ENCODE data around the gene PRR35.
"Not testable (repeated sequence)": the region's sequence is repeated elsewhere in the genome, so short reads cannot be mapped to it uniquely, and the experiment has no call there.

PRR35 gene

GRCh38 chr16:595942-596735, 35.9 kb downstream of the PRR35 start:
- no peak for DNase-seq (ENCODE audit: low spot score)

DNA sequence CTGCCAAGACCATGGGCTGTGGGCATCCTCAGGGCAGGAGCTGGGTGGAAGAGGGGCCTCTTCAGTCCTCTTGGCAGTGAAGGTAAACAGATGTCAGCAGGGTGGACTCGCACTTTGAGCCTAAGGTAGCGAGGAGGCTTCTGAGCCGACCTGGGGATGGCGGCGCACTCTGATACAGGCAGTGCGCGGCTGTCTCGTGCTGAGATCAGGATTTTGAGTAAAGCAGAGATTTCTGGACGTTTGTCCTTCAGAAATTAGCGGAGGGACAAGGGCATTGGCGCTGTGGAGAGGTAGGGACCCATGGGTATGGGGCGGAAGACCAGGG, 36.5 kb downstream of the PRR35 start:
- no peak for DNase-seq (ENCODE audit: low spot score)

- not testable (repeated sequence) for DNase-seq (ENCODE audit: low spot score)
Measured at GRCh38 chr16:597655-598054, 37.5 kb downstream of the PRR35 start.

DNA sequence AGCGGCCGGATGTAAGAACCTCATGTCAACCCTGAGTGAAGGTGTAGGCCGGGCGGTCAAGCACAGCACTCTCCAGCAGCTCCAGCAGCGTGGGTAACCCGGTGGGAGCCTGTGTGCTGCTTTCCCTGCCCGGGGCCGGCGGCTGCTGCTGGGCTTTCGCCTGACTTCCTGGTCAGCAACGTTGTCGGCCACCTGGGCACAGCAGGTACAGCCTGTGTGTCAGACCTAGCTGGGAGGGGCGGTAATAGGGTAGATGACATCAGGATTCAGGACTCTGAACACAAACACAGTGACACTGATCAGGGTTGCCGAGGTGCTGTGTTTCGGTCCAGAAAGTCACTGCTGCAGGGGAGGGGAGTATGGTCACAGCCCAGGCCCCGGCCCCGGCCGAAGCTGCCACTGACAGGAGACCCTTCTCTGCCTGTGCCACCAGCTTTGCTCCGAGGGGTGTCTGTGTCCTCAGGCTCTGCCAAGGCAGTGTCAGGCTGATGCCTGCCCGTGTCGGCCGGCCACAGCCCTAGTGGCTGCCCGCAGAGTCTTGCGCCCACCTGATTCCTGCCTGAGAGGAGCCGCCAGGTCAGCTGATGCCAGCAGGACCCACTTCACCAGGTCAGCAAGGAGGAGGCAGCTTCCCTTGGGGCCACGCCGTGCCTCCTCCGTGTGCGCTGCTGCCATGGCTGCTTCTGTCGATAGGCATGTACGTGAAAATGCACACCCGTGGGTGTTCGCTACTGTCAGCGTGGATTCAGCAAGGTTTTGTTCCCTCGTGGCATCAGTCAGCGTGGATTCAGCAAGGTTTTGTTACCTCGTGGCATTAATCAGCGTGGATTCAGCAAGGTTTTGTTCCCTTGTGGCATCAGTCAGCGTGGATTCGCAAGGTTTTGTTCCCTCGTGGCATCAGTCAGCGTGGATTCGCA, 38.9 kb downstream of the PRR35 start:
- no peak for DNase-seq (ENCODE audit: low spot score)

DNA sequence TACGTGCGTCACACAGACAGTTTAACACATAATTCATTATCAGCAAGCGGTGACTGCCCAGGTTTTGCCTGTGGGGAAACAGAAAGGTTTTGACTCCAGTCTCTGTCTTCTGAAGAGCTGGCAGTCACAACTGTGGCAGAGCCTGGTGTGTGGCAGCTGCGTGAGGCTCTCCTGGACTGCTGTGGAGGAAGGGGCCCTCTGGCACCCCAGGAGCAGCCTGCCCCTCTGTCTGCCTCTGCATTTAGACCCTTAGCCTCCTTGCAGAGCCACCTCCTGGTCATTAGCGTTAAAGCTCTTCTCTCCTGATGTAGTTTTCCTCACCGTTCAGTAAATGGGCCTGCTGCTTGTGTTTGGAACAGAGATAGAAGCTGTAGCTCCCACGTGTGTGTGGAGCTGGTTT, 40.6 kb downstream of the PRR35 start:
- DNase-seq (ENCODE audit: low spot score), result no peak

- DNase-seq (ENCODE audit: low spot score), result no peak
Measured at GRCh38 chr16:603933-604332, 43.7 kb downstream of the PRR35 start.

- DNase-seq (ENCODE audit: low spot score), result no peak
Measured at GRCh38 chr16:606656-607307, 46.6 kb downstream of the PRR35 start.

DNA sequence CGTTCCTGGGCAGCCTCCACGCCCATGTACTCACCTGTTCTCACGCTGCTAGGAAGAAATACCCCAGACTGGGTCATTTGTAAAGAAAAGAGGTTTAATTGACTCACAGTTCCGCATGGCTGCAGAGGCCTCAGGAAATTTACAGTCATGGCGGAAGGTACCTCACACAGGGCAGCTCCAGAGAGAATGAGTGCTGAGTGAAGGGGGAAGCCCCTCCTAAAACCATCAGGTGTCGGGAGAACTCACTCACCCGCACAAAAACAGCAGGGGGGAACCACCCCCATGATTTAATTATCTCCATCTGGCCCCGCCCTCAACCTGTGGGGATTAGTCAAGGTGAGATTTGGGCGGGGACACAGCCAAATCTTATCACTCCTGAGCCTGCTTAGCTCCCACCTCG, 47.8 kb downstream of the PRR35 start:
- no peak for DNase-seq (ENCODE audit: low spot score)

DNA sequence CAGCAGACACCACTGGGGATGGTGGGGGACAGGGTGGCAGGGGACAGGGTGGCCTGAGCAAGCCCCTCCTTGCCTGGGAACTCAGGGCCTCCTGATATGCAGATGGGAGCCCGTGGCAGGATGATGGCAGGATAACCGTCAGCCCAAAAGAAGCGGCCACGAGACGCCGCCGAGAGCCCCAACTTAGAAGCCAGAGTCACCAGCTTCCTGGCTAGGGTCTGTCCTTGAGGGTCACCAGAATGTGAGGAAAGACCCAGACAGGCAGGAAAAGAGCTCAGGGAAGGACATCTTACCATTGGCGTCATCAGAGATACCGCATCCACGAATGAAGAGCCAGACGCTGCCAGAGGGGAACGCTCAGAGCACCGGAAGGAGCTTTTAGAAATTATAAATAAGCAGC, 49.1 kb downstream of the PRR35 start:
- no peak for DNase-seq (ENCODE audit: low spot score)

GRCh38 chr16:609984-610383, 49.8 kb downstream of the PRR35 start:
- DNase-seq (ENCODE audit: low spot score), result no peak

- peak; percentile 68 for DNase-seq (ENCODE audit: low spot score)
Measured at GRCh38 chr16:610513-611381, 50.6 kb downstream of the PRR35 start.

- no peak for DNase-seq (ENCODE audit: low spot score)
Measured at GRCh38 chr16:615122-615521, 54.9 kb downstream of the PRR35 start.
